DOHH2 (cell line): ENCODE data around the gene LENG8.
"Not testable (repeated sequence)": the region's sequence is repeated elsewhere in the genome, so short reads cannot be mapped to it uniquely, and the experiment has no call there.

Experiments used
- H3F3A ChIP-seq: fragments of 200-600 bp; sonication (generic), shearing (Covaris generic); 2 replicates; pipeline ENCODE4 v1.6.0; 2016; ENCODE audit warnings: antibody characterized with exemption, mild to moderate bottlenecking; ENCODE audit not compliant: control insufficient read depth, insufficient read depth
- H3K27ac ChIP-seq: fragments of 200-600 bp; sonication (generic); 2 replicates; pipeline ENCODE4 v1.5.1; 2014; ENCODE audit warnings: low read depth, mild to moderate bottlenecking, low read length, moderate library complexity
- H3K27me3 ChIP-seq: fragments of 200-600 bp; sonication (generic); 2 replicates; pipeline ENCODE4 v1.6.1; 2014; ENCODE audit warnings: mild to moderate bottlenecking, low read length, mixed read lengths; ENCODE audit not compliant: control insufficient read depth
- H3K36me3 ChIP-seq: fragments of 200-600 bp; sonication (generic); 2 replicates; pipeline ENCODE4 v1.6.1; 2014; ENCODE audit warnings: mild to moderate bottlenecking, low read length, moderate library complexity, mixed read lengths; ENCODE audit not compliant: control insufficient read depth
- H3K4me1 ChIP-seq: fragments of 200-600 bp; sonication (generic); 2 replicates; pipeline ENCODE4 v1.6.1; 2014; ENCODE audit warnings: mild to moderate bottlenecking, low read length, mixed read lengths; ENCODE audit not compliant: control insufficient read depth
- H3K4me2 ChIP-seq: fragments of 200-600 bp; sonication (generic); 2 replicates; pipeline ENCODE4 v1.6.0; 2014; ENCODE audit warnings: mild to moderate bottlenecking, low read length, moderate library complexity
- H3K4me3 ChIP-seq: fragments of 200-600 bp; sonication (generic); 2 replicates; pipeline ENCODE4 v1.5.1; 2014; ENCODE audit warnings: mild to moderate bottlenecking, low read length, mixed read lengths
- H3K79me2 ChIP-seq: fragments of 200-600 bp; sonication (generic); 2 replicates; pipeline ENCODE4 v1.6.1; 2014; ENCODE audit warnings: mild to moderate bottlenecking, low read length, mixed read lengths; ENCODE audit not compliant: control insufficient read depth
- H3K9me2 ChIP-seq: fragments of 200-600 bp; sonication (generic); replicated peaks from 2 replicates; pipeline ENCODE4 v1.6.1; 2014; ENCODE audit warnings: mild to moderate bottlenecking, low read length, mixed read lengths; ENCODE audit not compliant: control insufficient read depth
- H3K9me3 ChIP-seq: fragments of 200-600 bp; sonication (generic); 2 replicates; pipeline ENCODE4 v1.6.1; 2014; ENCODE audit warnings: antibody characterized with exemption, low read length, mixed read lengths; ENCODE audit not compliant: control insufficient read depth, insufficient read depth
- H4K20me1 ChIP-seq: fragments of 200-600 bp; sonication (generic); 2 replicates; pipeline ENCODE4 v1.6.0; 2014; ENCODE audit warnings: low read depth, mild to moderate bottlenecking, antibody characterized with exemption, low read length, moderate library complexity; ENCODE audit not compliant: control insufficient read depth, insufficient read depth
- EZH2phosphoT487 ChIP-seq: fragments of 200-600 bp; sonication (generic); IDR thresholded peaks from 2 replicates; pipeline ENCODE4 v1.6.1; 2017; ENCODE audit warnings: borderline replicate concordance, mild to moderate bottlenecking, antibody characterized with exemption, low read length, moderate library complexity, mixed read lengths
- TF ChIP-seq, protein P1 (sequence below): fragments of 200-600 bp; sonication (generic); IDR thresholded peaks from one replicate; pipeline ENCODE4 v1.5.1; 2014; ENCODE audit warnings: antibody characterized with exemption, mild to moderate bottlenecking, low read depth, low read length; ENCODE audit not compliant: poor library complexity, severe bottlenecking

LENG8 gene

DNA sequence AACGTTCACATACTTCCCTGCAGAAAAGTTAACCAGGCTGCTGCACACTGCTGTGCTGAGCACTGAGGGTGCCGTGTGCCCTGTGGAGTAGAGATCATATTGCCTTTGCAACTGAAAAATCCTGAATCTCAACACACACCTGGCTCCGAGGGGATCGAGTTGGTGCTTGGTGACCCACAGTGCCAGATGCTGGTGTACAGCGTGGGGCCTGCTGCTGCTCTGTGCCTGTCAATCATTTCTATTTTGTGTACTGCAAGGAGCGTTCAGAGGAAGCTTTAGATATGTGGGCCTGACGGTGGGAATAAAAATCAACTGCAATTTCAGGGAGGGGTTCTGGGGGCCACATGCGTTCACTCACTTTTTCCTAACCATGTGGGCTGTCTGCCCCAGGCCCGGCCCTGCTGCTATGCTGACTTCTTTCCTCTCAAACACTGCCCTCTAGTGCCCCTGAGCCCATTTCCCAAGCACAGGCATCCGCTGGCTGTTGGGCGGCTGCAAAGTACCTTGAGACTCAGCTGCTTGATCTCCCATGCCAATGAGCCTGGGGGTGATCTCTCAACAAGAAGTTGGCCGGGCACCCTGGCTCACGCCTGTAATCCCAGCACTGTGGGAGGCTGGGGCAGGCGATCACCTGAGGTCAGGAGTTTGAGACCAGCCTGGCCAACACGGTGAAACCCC lies 9.7 kb upstream of the LENG8 start:
- H3K27me3 ChIP-seq = no peaks in the 10 kb centered on the region
- no peak overlapping the region for H3K4me3 ChIP-seq
- H4K20me1 ChIP-seq = peaks cover 7% of the 10 kb centered on the region
- no peak overlapping the region for H3K27ac ChIP-seq
- TF ChIP-seq EZH2phosphoT487 = no peak
- TF ChIP-seq, protein P1, sequence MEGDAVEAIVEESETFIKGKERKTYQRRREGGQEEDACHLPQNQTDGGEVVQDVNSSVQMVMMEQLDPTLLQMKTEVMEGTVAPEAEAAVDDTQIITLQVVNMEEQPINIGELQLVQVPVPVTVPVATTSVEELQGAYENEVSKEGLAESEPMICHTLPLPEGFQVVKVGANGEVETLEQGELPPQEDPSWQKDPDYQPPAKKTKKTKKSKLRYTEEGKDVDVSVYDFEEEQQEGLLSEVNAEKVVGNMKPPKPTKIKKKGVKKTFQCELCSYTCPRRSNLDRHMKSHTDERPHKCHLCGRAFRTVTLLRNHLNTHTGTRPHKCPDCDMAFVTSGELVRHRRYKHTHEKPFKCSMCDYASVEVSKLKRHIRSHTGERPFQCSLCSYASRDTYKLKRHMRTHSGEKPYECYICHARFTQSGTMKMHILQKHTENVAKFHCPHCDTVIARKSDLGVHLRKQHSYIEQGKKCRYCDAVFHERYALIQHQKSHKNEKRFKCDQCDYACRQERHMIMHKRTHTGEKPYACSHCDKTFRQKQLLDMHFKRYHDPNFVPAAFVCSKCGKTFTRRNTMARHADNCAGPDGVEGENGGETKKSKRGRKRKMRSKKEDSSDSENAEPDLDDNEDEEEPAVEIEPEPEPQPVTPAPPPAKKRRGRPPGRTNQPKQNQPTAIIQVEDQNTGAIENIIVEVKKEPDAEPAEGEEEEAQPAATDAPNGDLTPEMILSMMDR = peak; percentile 49
- H3K79me2 ChIP-seq = peaks cover 5% of the 10 kb centered on the region; the same call in 1 of the 2 replicates
- no peak overlapping the region for H3K4me2 ChIP-seq
- H3K4me1 ChIP-seq = no peaks in the 10 kb centered on the region
- H3K9me3 ChIP-seq = no peaks in the 10 kb centered on the region
- no peaks in the 10 kb centered on the region for H3F3A ChIP-seq
- no peaks in the 10 kb centered on the region for H3K9me2 ChIP-seq
- peaks cover 8% of the 10 kb centered on the region for H3K36me3 ChIP-seq

DNA sequence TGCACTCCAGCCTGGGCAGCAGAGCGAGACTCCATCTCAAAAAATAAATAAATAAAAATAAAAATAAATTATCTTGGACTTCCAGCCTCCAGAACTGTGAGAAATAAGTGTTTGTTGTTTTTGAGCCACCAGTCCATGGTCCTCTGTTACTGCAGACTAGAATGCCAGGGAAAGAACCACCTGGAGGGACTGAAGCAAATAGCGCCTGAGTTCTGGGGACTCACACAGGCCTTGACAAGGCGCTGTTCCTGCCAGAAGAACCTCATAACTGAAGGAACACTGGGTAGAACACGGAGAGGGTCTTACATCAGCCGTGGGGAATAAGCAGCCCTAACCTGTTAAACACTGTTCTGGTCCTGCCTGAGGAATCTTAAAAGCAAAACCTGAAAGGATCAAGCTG lies 8.4 kb upstream of the LENG8 start:
- Histone ChIP-seq H3F3A (no peaks in the 10 kb centered on the region), H3K4me1 (no peaks in the 10 kb centered on the region), H3K9me3 (no peaks in the 10 kb centered on the region), H3K36me3 (peaks cover 16% of the 10 kb centered on the region), H3K9me2 (no peaks in the 10 kb centered on the region), H3K4me3 (no peak overlapping the region), H3K27me3 (no peaks in the 10 kb centered on the region), H3K27ac (no peak overlapping the region), H4K20me1 (peaks cover 5% of the 10 kb centered on the region; the same call in 1 of the 2 replicates), H3K79me2 (peaks cover 7% of the 10 kb centered on the region), H3K4me2 (no peak overlapping the region)
- TF ChIP-seq, protein P1 = no peak
- TF ChIP-seq EZH2phosphoT487 = no peak

DNA sequence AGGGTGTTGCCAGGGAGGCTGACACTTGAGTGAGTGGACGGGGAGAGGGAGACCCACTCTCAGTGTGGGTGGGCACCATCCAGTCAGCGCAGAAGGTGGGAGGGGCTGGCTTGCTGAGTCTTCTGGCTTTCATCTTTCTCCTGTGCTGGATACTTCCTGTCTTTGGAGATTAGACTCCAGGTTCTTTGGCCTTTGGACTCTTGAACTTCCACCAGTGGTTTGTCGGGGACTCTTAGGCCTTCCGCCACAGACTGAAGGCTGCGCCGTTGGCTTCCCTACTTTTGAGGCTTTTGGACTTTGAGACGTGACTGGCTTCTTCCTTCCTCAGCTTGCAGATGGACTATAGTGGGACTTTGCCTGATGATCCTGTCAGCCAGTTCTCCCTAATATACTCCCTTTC lies 4.3 kb upstream of the LENG8 start:
- TF ChIP-seq EZH2phosphoT487 = no peak
- TF ChIP-seq, protein P1 = no peak
- no peaks in the 10 kb centered on the region for H3K27me3 ChIP-seq
- H3K9me3 ChIP-seq = no peaks in the 10 kb centered on the region
- peaks cover 2% of the 10 kb centered on the region; the same call in 1 of the 2 replicates for H4K20me1 ChIP-seq
- peaks cover 11% of the 10 kb centered on the region for H3K4me1 ChIP-seq
- no peak overlapping the region for H3K27ac ChIP-seq
- H3K79me2 ChIP-seq = peaks cover 41% of the 10 kb centered on the region
- no peak overlapping the region for H3K4me2 ChIP-seq
- H3K9me2 ChIP-seq = no peaks in the 10 kb centered on the region
- no peak overlapping the region for H3K4me3 ChIP-seq
- H3F3A ChIP-seq = no peaks in the 10 kb centered on the region
- H3K36me3 ChIP-seq = peaks cover 27% of the 10 kb centered on the region

DNA sequence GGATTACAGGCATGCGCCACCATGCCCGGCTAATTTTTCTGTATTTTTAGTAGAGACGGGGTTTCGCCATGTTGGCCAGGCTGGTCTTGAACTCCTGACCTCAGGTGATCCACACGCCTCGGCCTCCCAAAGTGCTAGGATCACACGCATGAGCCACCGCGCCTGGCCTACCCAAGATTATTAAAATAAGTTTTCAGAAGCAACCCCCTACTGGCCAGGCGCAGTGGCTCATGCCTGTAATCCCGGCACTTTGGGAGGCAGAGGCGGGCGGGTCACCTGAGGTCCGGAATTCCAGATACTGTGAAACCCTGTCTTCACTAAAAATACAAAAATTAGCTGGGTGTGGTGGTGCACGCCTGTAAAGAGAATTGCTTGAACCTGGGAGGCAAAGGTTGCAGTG lies 2.6 kb upstream of the LENG8 start:
- H3K27ac ChIP-seq, H3K9me2 ChIP-seq, H3F3A ChIP-seq, H3K4me3 ChIP-seq, H3K4me2 ChIP-seq, H3K27me3 ChIP-seq, H3K9me3 ChIP-seq: not testable (repeated sequence)
- peaks cover 18% of the 10 kb centered on the region for H4K20me1 ChIP-seq
- peaks cover 24% of the 10 kb centered on the region for H3K4me1 ChIP-seq
- H3K79me2 ChIP-seq = peaks cover 53% of the 10 kb centered on the region
- H3K36me3 ChIP-seq = peaks cover 43% of the 10 kb centered on the region
